Adrenal gland (tissue), 5 donors: ENCODE measurements around the gene ST6GALNAC3.

Experiments
- POLR2A ChIP-seq, 2 donors: fragments of 450-650 bp; IDR thresholded peaks; one replicate each; pipeline ENCODE4 v1.6.1; 2017; ENCODE audit warnings: antibody characterized with exemption in 2 of 2, mild to moderate bottlenecking in 2 of 2, moderate library complexity in 1 of 2
- TF ChIP-seq, protein P1 (sequence below), 6 experiments: fragments of 450-650 bp in 4 of 6; fragments of 200-600 bp in 2 of 6; sonication (generic) in 1 of 6; IDR thresholded peaks; 1 replicate in 5 of 6; 2 replicates in 1 of 6; pipeline versions ENCODE4 v1.5.1 to v1.8.0; 2016 to 2021; ENCODE audit warnings: antibody characterized with exemption in 6 of 6, mild to moderate bottlenecking in 2 of 6, moderate library complexity in 1 of 6
- donor health status: DM: no; HTN: no; CAD: no.

DNA sequence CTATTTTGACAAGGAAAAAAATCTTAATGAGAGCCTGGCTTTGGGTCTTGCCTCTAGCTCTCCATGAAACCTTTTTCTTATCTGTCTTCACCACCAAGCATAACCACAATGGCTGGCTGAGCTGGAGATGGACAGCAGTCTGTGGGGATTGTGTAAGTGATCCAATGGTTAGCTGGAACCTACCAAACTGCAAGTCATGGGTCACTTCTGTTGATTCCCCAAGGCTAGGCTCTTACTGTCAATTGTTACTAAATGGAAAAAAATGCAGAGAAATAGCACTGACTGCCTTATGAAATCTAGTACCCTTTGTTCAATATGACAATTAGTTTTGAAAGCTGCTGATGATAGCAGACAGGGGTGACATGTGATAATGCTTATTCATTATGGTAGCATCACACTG, 359.0 kb downstream of the ST6GALNAC3 start:
- TF ChIP-seq, protein P1, sequence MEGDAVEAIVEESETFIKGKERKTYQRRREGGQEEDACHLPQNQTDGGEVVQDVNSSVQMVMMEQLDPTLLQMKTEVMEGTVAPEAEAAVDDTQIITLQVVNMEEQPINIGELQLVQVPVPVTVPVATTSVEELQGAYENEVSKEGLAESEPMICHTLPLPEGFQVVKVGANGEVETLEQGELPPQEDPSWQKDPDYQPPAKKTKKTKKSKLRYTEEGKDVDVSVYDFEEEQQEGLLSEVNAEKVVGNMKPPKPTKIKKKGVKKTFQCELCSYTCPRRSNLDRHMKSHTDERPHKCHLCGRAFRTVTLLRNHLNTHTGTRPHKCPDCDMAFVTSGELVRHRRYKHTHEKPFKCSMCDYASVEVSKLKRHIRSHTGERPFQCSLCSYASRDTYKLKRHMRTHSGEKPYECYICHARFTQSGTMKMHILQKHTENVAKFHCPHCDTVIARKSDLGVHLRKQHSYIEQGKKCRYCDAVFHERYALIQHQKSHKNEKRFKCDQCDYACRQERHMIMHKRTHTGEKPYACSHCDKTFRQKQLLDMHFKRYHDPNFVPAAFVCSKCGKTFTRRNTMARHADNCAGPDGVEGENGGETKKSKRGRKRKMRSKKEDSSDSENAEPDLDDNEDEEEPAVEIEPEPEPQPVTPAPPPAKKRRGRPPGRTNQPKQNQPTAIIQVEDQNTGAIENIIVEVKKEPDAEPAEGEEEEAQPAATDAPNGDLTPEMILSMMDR (IDR thresholded peaks at IDR 0.05), result no peak
- no peak for TF ChIP-seq POLR2A (IDR thresholded peaks at IDR 0.05)
